IMR-90 (cell line): ENCODE results near the gene RETREG1. TPM values are rescaled to one million over a fixed set of nuclear protein-coding genes. Genes with fewer than 3 reads are reported as not detected.

Source experiments
- ATAC-seq: fragments of 200-7000 bp; cut with Tn5 transposase; 2 replicates; pipeline ENCODE4 v1.9.1; 2020; ENCODE audit warnings: low read depth, mild to moderate bottlenecking, moderate library complexity
- BruUV-seq: library from RNA; stranded (reverse); fragments of 400-500 nt; replicated peaks from 2 replicates; lab custom pipeline; 2021; lab: Mats Ljungman, UMichigan
- CTCF ChIA-PET: fragments of 300-600 bp; formaldehyde crosslinking; extraction: SDS; loops from one replicate; lab custom pipeline; 2021; ENCODE audit warnings: antibody characterized with exemption; lab: Yijun Ruan, JAX
- POLR2A ChIA-PET: fragments of 300-600 bp; sonication (Branson Sonifier 250); formaldehyde crosslinking; loops from one replicate; lab custom pipeline; 2022; ENCODE audit warnings: antibody characterized with exemption; ENCODE audit not compliant: unreplicated experiment; lab: Charles Lee
- DNase-seq: peaks from one replicate; pipeline ENCODE4 v3.0.0; 2013
- H2AFZ ChIP-seq: replicated peaks from 2 replicates; pipeline ENCODE3; 2013; ENCODE audit warnings: low read length, mild to moderate bottlenecking; ENCODE audit not compliant: poor library complexity
- H2AK5ac ChIP-seq: 2 replicates; pipeline ENCODE4 v1.6.1; 2013; ENCODE audit warnings: low read depth, low read length, inconsistent platforms
- H2AK9ac ChIP-seq: replicated peaks from 2 replicates; pipeline ENCODE3; 2013; ENCODE audit warnings: mild to moderate bottlenecking, low read depth, low read length, moderate library complexity; ENCODE audit not compliant: poor library complexity
- H2BK120ac ChIP-seq: 2 replicates; pipeline ENCODE4 v1.6.1; 2013; ENCODE audit warnings: low read depth, low read length, inconsistent platforms
- H2BK15ac ChIP-seq: 3 replicates; pipeline ENCODE4 v1.6.1; 2013; ENCODE audit warnings: low read depth, low read length, inconsistent platforms
- H2BK20ac ChIP-seq: 2 replicates; pipeline ENCODE4 v1.6.1; 2013; ENCODE audit warnings: low read depth, mild to moderate bottlenecking, inconsistent platforms, low read length, moderate library complexity
- H2BK5ac ChIP-seq: 2 replicates; pipeline ENCODE4 v1.6.1; 2013; ENCODE audit warnings: mild to moderate bottlenecking, low read depth, low read length, inconsistent platforms; ENCODE audit not compliant: poor library complexity, severe bottlenecking
- H3K14ac ChIP-seq: replicated peaks from 2 replicates; pipeline ENCODE4 v1.6.1; 2013; ENCODE audit warnings: low read depth, low read length, inconsistent platforms
- H3K18ac ChIP-seq: 2 replicates; pipeline ENCODE4 v1.6.1; 2013; ENCODE audit warnings: low read depth, low read length, control low read depth
- H3K23ac ChIP-seq: 2 replicates; pipeline ENCODE4 v1.6.1; 2013; ENCODE audit warnings: low read depth, low read length, inconsistent platforms
- H3K27ac ChIP-seq: 2 replicates; pipeline ENCODE4 v1.5.1; 2013; ENCODE audit warnings: mild to moderate bottlenecking, control low read depth, low read length; ENCODE audit not compliant: insufficient read depth
- H3K27me3 ChIP-seq: 2 replicates; pipeline ENCODE4 v1.6.1; 2013; ENCODE audit warnings: low read length; ENCODE audit not compliant: control insufficient read depth, insufficient read depth
- H3K36me3 ChIP-seq: 2 replicates; pipeline ENCODE4 v1.6.1; 2013; ENCODE audit warnings: low read length, mixed read lengths; ENCODE audit not compliant: control insufficient read depth, insufficient read depth
- H3K4ac ChIP-seq: 2 replicates; pipeline ENCODE4 v1.6.1; 2013; ENCODE audit warnings: low read depth, low read length, inconsistent platforms
- H3K4me1 ChIP-seq: 2 replicates; pipeline ENCODE4 v1.6.1; 2013; ENCODE audit warnings: low read length, mixed read lengths; ENCODE audit not compliant: control insufficient read depth, insufficient read depth
- H3K4me2 ChIP-seq: 2 replicates; pipeline ENCODE4 v1.6.1; 2013; ENCODE audit warnings: low read depth, mild to moderate bottlenecking, control low read depth, low read length, moderate library complexity
- H3K4me3 ChIP-seq: 2 replicates; pipeline ENCODE4 v1.5.1; 2013; ENCODE audit warnings: low read depth, mild to moderate bottlenecking, control low read depth, low read length, moderate library complexity; ENCODE audit not compliant: insufficient read depth
- H3K56ac ChIP-seq: 2 replicates; pipeline ENCODE4 v1.6.1; 2013; ENCODE audit warnings: low read length, inconsistent platforms; ENCODE audit not compliant: insufficient read depth; ENCODE audit errors: extremely low read depth
- H3K79me1 ChIP-seq, 2 experiments: 2 replicates each; pipeline ENCODE4 v1.6.1; 2013; ENCODE audit warnings: low read length in 2 of 2, inconsistent platforms in 1 of 2, low read depth in 1 of 2
- H3K9ac ChIP-seq: 2 replicates; pipeline ENCODE4 v1.6.1; 2013; ENCODE audit warnings: low read depth, low read length, control low read depth
- H3K9me1 ChIP-seq: 2 replicates; pipeline ENCODE4 v1.6.1; 2013; ENCODE audit warnings: low read length, inconsistent platforms; ENCODE audit not compliant: insufficient read depth
- H3K9me3 ChIP-seq: 2 replicates; pipeline ENCODE4 v1.6.1; 2013; ENCODE audit warnings: low read length; ENCODE audit not compliant: control insufficient read depth, insufficient read depth
- H4K20me1 ChIP-seq: 2 replicates; pipeline ENCODE4 v1.6.1; 2013; ENCODE audit warnings: low read length, inconsistent platforms; ENCODE audit not compliant: insufficient read depth
- H4K5ac ChIP-seq: 2 replicates; pipeline ENCODE4 v1.6.1; 2013; ENCODE audit warnings: mild to moderate bottlenecking, low read depth, low read length, control low read depth
- H4K8ac ChIP-seq, 2 experiments: 2 replicates each; pipeline ENCODE4 v1.6.1; 2013; ENCODE audit warnings: low read depth in 2 of 2, low read length in 2 of 2, control low read depth in 1 of 2, inconsistent platforms in 1 of 2
- H4K91ac ChIP-seq: 2 replicates; pipeline ENCODE4 v1.6.1; 2013; ENCODE audit warnings: low read depth, low read length, inconsistent platforms; ENCODE audit not compliant: insufficient read depth
- BHLHE40 ChIP-seq: fragments of 150-350 bp; IDR thresholded peaks from 2 replicates; pipeline ENCODE4 v1.6.1; 2016; ENCODE audit warnings: mild to moderate bottlenecking, low read depth, low read length
- CEBPB ChIP-seq: IDR thresholded peaks from 2 replicates; pipeline ENCODE4 v1.6.1; 2012; ENCODE audit warnings: low read depth, low read length, improper control_type of control experiment
- CHD1 ChIP-seq: IDR thresholded peaks from 2 replicates; pipeline ENCODE4 v1.6.1; 2012; ENCODE audit warnings: low read depth, low read length, improper control_type of control experiment
- MAFK ChIP-seq: IDR thresholded peaks from 2 replicates; pipeline ENCODE4 v1.6.1; 2012; ENCODE audit warnings: low read depth, low read length, improper control_type of control experiment
- POLR2A ChIP-seq: IDR thresholded peaks from 2 replicates; pipeline ENCODE4 v1.6.1; 2012; ENCODE audit warnings: mild to moderate bottlenecking, low read depth, low read length
- RAD21 ChIP-seq: IDR thresholded peaks from 2 replicates; pipeline ENCODE4 v1.6.1; 2012; ENCODE audit warnings: low read length, improper control_type of control experiment
- RFX5 ChIP-seq: IDR thresholded peaks from 2 replicates; pipeline ENCODE4 v1.8.0; 2012; ENCODE audit warnings: low read depth, mild to moderate bottlenecking, low read length, moderate library complexity
- SMC3 ChIP-seq: fragments of 150-350 bp; IDR thresholded peaks from 2 replicates; pipeline ENCODE4 v1.6.1; 2016; ENCODE audit warnings: low read depth, mild to moderate bottlenecking, antibody characterized with exemption, low read length, moderate library complexity
- WGBS, 2 experiments: methylation state at CpG; one replicate each; pipeline versions ENCODE4 v1.1.5 to v1.1.7; 2013; ENCODE audit warnings: missing lambda C conversion rate in 2 of 2; ENCODE audit not compliant: insufficient read length in 1 of 2; ENCODE audit errors: extremely low coverage in 2 of 2; 5-methylcytosine and 5-hydroxymethylcytosine counted together
- dilution Hi-C: fragments of 300-500 bp; cut with HindIII; formaldehyde crosslinking; loops from one replicate; pipeline ENCODE4 v1.14.3; 2018; ENCODE audit warnings: low sequenced_read_pairs; ENCODE audit not compliant: unreplicated experiment
- in situ Hi-C: fragments of 300-500 bp; cut with MboI; formaldehyde crosslinking; loops from 3 replicates; pipeline ENCODE4 v1.14.3; 2019; ENCODE audit warnings: low sequenced_read_pairs, inconsistent platforms, mixed read lengths
- intact Hi-C: fragments of 100-400 bp; cut with micrococcal nuclease; formaldehyde crosslinking; loops from 2 replicates; pipeline ENCODE4 v1.10.0; 2022
- polyA plus RNA-seq, 3 experiments: library from polyadenylated mRNA; depleted of rRNA; stranded (reverse); fragments of >200 nt; gene quantifications; 2 replicates each; pipeline ENCODE4 v1.2.3, GENCODE V29; 2012; ENCODE audit warnings: low replicate concordance in 1 of 3
- total RNA-seq: library from RNA; depleted of rRNA; stranded (reverse); fragments of >200 nt; gene quantifications from 2 replicates; pipeline ENCODE4 v1.2.3, GENCODE V29; 2012
- TF ChIP-seq, protein P1 (sequence below): fragments of 150-350 bp; IDR thresholded peaks from 2 replicates; pipeline ENCODE4 v1.6.1; 2016; ENCODE audit warnings: low read depth, mild to moderate bottlenecking, low read length, moderate library complexity, borderline replicate concordance
- TF ChIP-seq, protein P2 (sequence below): fragments of 150-350 bp; IDR thresholded peaks from 2 replicates; pipeline ENCODE4 v1.6.1; 2017; ENCODE audit warnings: mild to moderate bottlenecking, antibody characterized with exemption, low read length, low read depth

The RETREG1 gene
- total and polyA plus RNA-seq, 2 of the 4 experiments (the other 2 are of a cell fraction): not detected

DNA sequence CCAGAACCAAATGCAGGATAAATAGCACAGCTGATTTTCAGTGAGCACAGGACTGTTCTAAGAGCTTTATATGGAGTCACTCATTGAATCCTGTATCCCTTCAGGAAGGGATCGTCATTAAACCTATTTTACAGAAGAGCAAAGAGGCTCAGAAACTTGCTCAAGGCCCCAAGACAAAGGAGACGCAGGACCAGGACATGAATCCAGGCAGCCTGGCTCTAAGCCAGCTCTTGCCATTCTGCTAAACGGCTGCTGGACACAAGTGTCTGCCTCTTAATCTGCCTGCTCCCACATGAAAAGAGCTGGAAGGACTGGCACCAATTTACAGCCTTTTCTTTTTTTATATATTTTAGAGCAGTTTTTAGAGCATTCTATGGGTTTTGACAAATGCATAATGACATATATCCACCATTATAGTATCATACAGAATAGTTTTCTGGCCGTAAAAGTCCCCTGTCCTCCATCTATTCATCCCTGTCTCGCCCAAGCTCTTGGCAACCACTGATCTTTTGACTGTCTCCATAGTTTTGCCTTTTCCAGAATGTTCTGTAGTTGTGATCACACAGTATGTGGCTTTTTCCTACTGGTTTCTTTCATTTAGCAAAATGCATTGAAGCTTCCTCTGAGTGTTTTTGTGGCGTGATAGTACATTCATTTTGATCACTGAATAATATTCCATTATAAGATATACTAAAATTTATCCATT lies 37.5 kb downstream of the RETREG1 start:
- no peak overlapping the region for H2BK20ac ChIP-seq
- H3K4me1 ChIP-seq: peaks cover 3% of the 10 kb centered on the region; the same call in 1 of the 2 replicates
- no peaks in the 10 kb centered on the region for H3K36me3 ChIP-seq
- H3K4me2 ChIP-seq: no peak overlapping the region
- no TSS peak for BruUV-seq
- no peak for ATAC-seq
- H2BK15ac ChIP-seq: no peak overlapping the region
- no peaks in the 10 kb centered on the region for H3K9me3 ChIP-seq
- H3K18ac ChIP-seq: no peak overlapping the region
- H4K5ac ChIP-seq: no peak overlapping the region
- TF ChIP-seq, protein P1, sequence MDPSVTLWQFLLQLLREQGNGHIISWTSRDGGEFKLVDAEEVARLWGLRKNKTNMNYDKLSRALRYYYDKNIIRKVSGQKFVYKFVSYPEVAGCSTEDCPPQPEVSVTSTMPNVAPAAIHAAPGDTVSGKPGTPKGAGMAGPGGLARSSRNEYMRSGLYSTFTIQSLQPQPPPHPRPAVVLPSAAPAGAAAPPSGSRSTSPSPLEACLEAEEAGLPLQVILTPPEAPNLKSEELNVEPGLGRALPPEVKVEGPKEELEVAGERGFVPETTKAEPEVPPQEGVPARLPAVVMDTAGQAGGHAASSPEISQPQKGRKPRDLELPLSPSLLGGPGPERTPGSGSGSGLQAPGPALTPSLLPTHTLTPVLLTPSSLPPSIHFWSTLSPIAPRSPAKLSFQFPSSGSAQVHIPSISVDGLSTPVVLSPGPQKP: no peak
- no peak for TF ChIP-seq MAFK
- TF ChIP-seq RAD21: no peak
- no peak for TF ChIP-seq CHD1
- no peak for TF ChIP-seq POLR2A
- no peak for TF ChIP-seq SMC3
- no peak for TF ChIP-seq CEBPB
- TF ChIP-seq, protein P2, sequence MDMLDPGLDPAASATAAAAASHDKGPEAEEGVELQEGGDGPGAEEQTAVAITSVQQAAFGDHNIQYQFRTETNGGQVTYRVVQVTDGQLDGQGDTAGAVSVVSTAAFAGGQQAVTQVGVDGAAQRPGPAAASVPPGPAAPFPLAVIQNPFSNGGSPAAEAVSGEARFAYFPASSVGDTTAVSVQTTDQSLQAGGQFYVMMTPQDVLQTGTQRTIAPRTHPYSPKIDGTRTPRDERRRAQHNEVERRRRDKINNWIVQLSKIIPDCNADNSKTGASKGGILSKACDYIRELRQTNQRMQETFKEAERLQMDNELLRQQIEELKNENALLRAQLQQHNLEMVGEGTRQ: no peak
- no peak for TF ChIP-seq BHLHE40
- TF ChIP-seq RFX5: no peak
- no peak overlapping the region for H4K8ac ChIP-seq
- no peak overlapping the region for H2BK5ac ChIP-seq
- ChIA-PET CTCF (no interaction called here), POLR2A (no interaction called here)
- no peak overlapping the region for H3K14ac ChIP-seq
- intact Hi-C loops: no loop called here
- H2AK9ac ChIP-seq: no peak overlapping the region
- peaks cover 12% of the 10 kb centered on the region for H3K27me3 ChIP-seq
- H2AFZ ChIP-seq: no peak overlapping the region
- no peaks in the 10 kb centered on the region for H3K9me1 ChIP-seq
- H4K91ac ChIP-seq: no peak overlapping the region
- no peak overlapping the region for H3K27ac ChIP-seq
- no peaks in the 10 kb centered on the region for H4K20me1 ChIP-seq
- dilution Hi-C loops: no loop called here
- H3K4ac ChIP-seq: no peak overlapping the region
- no peak overlapping the region for H3K9ac ChIP-seq
- no peak overlapping the region for H2BK120ac ChIP-seq
- WGBS, 2 experiments: 50% methylated on average over 2 of the region's 6 CpGs; no CpG with 5 or more reads in 1 of the 2 experiments
- no peak overlapping the region for H3K23ac ChIP-seq
- in situ Hi-C loops: no loop called here
- H2AK5ac ChIP-seq: no peak overlapping the region
- H3K4me3 ChIP-seq: no peak overlapping the region
- H3K79me1 ChIP-seq: no peaks in the 10 kb centered on the region
- no peak for DNase-seq
- H3K56ac ChIP-seq: no peak overlapping the region
